GM12873 (cell line): Measurements from ENCODE around the gene DRICH1.

Source experiments
- TF ChIP-seq, protein P1 (sequence below): IDR thresholded peaks from 2 replicates; pipeline ENCODE4 v1.5.1; 2012; ENCODE audit warnings: low read depth, mild to moderate bottlenecking, moderate library complexity, low read length, control low read depth; ENCODE audit not compliant: insufficient read depth; ENCODE audit errors: missing control alignments

DRICH1 gene

DNA sequence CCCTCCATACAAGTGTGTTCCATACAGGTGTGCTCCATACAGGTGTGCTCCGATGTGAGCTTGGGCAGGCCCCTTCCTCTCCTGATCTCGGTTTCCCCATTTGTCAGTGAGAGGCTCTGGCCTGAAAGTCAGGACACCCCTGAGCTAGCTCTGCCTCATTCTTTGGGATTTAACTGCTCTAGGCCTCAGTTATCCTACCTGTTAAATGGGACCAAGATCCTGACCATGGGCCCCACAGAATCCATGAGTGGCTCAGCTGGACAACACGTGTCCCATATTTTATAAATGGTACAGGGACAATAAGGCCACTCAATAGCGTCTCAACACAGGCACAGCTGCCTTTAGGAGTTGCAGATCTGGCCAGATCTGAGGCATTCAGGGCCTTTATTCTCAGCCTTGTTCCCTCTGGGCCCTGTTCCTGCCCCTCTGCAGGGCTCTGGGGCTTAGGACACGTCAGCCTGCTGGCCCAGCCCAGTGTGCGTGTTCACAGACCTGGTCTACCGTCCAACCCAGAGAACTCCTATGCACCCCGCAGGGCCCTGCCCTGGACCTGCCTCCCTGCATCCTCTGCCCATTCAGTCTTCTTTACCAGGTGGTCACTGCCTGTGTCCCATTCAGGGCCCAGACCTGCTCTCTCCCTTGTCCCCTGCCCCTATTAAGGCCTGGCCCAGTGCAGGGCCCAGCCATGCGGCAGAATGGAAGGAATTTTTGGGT is 33.2 kb downstream of the DRICH1 start:
- TF ChIP-seq, protein P1, sequence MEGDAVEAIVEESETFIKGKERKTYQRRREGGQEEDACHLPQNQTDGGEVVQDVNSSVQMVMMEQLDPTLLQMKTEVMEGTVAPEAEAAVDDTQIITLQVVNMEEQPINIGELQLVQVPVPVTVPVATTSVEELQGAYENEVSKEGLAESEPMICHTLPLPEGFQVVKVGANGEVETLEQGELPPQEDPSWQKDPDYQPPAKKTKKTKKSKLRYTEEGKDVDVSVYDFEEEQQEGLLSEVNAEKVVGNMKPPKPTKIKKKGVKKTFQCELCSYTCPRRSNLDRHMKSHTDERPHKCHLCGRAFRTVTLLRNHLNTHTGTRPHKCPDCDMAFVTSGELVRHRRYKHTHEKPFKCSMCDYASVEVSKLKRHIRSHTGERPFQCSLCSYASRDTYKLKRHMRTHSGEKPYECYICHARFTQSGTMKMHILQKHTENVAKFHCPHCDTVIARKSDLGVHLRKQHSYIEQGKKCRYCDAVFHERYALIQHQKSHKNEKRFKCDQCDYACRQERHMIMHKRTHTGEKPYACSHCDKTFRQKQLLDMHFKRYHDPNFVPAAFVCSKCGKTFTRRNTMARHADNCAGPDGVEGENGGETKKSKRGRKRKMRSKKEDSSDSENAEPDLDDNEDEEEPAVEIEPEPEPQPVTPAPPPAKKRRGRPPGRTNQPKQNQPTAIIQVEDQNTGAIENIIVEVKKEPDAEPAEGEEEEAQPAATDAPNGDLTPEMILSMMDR = no peak

DNA sequence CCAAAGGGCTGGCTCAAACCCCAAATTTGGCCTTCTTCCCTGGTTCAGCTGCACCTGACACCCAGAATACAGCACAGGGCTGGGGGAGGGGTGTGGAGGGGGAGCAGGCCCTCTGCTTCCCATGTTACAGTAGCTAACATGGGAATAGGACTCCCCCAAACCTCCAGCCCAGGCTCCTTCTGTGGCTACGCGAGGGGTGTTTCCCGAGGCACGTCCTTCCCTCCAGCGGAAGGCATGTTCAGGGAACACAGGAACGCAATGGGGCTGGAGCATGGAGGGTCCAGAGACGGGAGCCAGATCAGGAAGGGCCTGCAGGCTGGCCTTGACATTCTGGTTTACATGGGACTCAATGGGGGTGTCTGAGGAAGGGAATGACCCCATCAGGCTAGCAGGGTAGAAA is 40.3 kb downstream of the DRICH1 start:
- TF ChIP-seq, protein P1 = no peak

DNA sequence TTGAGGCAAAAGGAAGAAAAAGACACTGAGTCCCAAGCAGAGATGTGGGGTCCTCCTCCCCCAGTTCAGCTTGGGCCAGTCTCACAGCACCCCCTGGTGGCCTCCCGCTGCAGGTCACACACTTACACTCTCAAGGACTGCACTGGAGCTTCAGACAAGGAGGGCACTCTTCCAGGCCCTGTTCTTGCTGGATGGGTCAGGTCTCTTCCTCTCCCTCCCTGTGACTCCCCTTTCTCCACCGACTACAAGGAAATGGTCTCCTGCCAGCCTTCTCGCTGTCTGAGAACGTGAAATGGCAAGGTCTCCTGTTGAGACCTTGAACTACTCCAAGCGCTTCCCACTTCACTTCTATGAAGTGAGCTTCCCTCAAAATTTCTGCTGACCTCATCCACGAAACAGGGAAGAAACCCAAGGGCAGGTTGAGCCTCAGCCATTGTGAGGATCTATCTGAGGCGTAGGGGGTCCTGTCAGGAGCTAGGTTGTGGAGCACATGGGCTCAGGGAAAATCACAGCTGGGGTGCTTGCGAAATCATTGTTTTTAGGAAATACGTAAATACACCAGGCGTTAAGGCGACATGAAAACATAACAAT is 40.8 kb downstream of the DRICH1 start:
- TF ChIP-seq, protein P1 = peak; percentile 98

GRCh38 chr22:23583836-23584235 is 48.3 kb downstream of the DRICH1 start:
- TF ChIP-seq, protein P1 = no peak

GRCh38 chr22:23583153-23583552 is 49.0 kb downstream of the DRICH1 start:
- TF ChIP-seq, protein P1 = no peak

DNA sequence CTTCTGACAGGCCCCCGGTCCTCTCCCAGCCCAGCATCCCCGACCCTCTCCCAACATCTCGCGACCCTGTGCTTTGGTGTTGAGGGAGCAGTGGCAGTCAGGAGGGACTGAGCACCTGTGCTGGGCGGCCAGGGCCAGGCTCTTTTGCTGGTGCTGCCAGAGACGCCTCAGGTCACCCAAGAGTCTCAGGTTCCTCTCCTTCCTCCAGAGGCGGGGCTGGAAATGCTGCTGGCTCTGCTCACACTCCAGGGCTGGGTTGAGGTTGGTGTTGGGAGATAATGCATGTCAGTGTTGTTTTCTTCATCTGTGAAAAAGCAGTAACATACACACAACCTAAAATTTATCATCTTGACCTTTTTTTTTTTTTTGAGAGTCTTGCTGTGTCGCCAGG is 50.9 kb downstream of the DRICH1 start:
- TF ChIP-seq, protein P1 = no peak

GRCh38 chr22:23580576-23581259 is 51.4 kb downstream of the DRICH1 start:
- TF ChIP-seq, protein P1 = no peak
